ENCODE measurements around the gene PARP15.
"Not testable (repeated sequence)": the region's sequence is repeated elsewhere in the genome, so short reads cannot be mapped to it uniquely, and the experiment has no call there.

The PARP15 gene

DNA sequence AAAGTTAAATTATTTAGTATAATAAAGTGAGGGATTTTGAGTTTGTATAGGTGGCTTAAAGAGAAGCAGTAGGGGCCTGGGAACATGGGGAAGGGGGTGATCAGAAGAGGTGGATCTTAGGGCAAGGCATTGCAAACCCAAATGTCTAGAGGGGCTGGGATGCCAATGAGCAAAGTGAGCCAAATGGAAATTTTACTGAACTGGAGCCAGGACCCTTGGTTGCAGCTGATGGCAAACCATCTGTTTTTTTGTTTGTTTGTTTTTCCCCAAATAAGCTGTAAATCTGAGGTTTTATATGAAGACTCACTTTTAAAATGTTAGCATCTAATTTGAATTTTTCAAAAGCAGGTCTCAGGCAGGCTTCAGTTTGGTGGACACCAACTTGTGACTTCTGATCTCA is 88.4 kb downstream of the PARP15 start:
- no peak for DNase-seq (ENCODE audit: low read depth, low spot score)

DNA sequence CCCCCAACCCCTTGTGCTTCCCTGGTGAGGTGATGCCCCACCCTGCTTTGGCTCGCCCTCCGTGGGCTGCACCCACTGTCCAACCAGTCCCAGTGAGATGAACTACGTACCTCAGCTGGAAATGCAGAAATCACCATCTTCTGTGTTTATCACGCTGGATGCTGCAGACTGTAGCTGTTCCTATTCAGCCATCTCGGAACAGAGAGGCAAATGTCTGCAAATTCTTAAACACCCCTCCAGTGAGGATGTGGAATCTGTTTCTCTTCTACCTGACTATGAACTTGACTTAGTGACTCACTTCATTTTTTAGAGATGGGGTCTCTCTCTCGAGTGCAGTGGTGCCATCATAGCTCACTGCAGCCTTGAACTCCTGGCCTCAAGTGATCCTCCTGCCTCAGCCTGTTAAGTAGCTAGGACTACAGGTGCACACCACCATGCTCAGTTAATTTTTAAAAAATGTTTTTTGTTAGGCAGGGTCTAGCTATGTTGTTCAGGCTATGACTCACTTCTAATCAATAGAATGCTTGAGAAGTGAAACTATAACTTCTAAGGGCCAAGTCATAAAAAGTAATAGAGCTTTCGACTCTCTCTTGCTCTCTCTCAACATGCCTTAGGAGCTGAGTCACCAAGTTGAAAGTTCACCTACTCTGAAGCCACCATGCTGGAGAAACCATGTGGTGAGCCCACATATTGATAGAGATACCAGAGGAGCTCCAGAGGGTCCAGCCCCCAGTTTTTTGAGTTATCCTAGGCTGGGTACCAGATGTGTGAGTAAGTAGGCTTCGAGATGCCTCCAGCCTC is 91.7 kb downstream of the PARP15 start:
- DNase-seq (ENCODE audit: low read depth, low spot score) = peak; percentile 57

DNA sequence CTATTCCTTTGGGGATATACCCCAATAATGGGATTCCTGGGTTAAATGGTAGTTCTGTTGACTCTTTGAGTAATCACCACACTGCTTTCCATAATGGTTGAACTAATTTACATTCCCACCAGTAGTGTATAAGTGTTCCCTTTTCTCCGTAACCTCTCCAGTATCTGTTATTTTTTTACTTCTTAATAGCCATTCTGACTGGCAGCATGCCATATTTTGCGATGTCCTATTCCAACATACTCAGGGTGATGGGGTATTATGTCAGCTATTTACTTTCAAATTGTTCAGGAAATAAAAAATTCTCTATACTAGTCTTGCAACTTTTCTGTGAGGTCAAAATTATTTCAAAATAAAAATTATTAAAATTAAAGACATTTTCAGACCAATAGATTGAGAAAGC is 94.1 kb downstream of the PARP15 start:
- DNase-seq (ENCODE audit: low read depth, low spot score) = no peak

DNA sequence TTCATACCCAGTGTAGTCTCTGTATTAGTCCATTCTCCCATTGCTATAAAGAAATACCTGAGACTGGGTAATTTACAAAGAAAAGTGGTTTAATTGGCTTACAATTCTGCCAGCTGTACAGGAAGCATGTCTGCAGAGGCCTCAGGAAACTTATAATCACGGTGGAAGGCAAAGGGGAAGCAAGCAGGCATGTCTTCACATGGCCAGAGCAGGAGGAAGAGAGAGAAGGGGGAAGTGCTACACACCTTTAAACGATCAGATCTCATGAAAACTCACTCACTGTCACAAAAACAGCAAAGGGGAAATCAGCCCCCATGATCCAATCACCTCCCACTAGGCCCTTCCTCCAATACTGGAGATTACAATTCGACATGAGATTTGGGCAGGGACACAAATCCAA is 96.9 kb downstream of the PARP15 start:
- DNase-seq (ENCODE audit: low read depth, low spot score) = no peak

DNA sequence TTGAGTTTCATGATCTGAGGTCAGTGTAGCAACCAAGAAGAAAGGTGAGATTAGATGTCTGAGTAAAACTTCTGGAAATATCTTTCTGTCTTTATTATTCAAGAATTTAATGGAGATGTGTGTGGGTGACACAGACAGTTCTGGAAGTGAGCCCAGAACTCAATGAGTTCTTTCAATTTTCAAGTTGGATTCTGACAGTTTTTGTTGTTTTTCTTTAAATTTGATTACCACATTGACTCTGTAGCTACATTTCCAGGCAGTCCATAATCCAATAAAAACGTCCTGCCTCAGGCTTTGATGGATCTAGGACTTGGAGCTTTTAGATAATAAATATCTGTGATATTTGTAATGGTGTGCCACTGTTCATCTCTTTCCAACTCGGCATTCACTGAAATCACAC is 99.3 kb downstream of the PARP15 start:
- peak; percentile 77 for DNase-seq (ENCODE audit: low read depth, low spot score)

DNA sequence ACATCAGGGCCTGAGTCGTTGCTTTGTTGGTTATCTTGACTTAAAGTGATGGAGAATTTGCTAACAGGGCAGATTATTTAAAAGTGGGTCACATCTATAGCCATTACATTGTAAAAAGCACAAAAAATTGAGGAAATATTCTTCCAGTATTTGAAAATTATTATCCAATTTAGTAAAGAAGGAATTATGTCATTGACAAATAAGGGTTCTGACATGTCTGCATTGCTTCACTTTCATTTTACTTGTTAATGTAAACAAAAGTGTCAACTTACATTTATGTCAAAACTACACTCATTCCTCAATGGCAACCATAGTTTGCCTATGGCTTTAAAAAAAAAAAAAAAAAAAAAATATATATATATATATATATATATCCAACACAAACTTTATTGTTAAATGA is 99.8 kb downstream of the PARP15 start:
- no peak for DNase-seq (ENCODE audit: low read depth, low spot score)

DNA sequence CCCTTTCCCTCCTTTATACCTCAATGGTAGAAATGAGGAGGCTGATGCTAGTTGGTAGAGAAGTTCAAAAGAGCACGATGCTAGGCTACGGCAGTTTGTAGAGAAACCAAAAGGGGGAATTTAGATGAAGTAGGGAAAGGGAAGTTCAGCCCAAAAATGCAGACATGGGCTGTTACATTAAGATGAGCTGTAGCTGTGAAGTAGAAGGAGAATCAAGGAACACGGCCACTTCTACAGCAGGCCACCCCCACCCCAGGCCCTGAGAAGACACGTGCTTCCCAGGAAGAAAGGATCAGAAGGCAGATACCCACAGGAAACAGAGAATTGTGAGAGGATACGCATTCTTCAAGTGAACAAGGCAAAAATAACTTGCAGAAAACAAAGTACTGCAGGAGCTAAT is 101.1 kb downstream of the PARP15 start:
- no peak for DNase-seq (ENCODE audit: low read depth, low spot score)

DNA sequence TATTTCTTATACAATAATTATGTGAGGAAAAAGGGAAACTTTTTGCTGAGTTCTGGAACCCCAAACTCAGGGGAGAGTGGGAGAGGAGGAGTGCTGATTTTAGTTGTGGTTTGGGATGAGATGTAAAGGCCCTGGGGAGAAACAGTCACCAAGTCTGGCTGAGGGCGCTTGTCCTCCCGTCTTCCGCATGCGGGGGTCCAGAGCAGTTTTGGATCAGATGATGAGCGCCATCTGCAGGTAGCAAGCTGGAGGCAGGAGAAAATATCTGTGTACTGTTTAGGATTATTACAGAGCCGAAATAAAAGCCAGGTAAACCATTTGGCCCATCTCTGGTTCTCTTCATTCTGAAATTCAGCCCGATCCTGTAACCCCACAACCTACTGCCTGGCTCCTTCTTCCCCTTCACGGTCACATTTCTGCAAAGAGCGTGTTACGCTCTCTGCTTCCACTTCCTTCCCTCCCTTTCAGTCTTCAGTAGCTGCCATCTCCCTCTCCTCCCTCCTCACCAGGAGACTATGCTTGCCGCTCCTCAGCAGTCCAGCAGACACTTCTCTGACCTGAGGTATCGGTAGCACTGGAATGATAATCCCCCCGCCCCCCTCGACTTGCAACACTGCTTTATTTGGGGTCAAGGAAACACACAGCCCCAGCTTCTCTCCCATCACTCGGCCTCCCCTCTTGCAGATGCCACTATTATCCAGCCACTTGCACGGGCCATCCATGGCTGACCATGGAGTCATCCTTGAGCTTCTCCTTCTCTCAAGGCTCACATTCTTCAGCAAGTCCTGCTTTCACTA is 101.8 kb downstream of the PARP15 start:
- peak; percentile 89 for DNase-seq (ENCODE audit: low read depth, low spot score)

DNA sequence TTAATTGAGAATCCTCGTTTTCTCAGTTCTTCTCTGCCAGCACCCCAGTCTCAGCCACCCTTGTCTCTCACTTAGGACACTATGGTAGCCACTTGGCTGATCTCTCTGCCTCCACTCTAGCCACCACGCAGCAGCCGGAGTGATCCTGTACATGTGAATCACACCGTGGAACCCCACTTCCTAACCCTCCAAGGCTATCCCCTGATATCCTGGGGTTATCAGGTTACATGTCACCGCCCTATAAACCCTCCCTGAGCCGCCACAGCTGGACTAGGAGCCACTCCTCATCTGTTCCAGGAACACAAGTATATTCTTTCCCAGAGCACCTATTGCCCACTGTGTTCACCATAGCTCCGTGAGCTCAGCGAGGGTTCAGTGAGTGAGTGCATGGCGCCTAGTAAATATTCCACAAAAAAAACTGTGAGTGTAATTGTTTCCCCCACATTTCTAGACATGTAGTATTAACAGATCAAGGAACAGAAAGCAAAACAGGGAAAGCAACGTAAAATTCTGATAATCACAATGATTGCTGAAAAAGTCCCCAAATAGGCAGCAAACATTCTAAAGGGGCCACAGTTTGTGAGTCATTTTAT is 102.5 kb downstream of the PARP15 start:
- peak; percentile 39 for DNase-seq (ENCODE audit: low read depth, low spot score)

DNA sequence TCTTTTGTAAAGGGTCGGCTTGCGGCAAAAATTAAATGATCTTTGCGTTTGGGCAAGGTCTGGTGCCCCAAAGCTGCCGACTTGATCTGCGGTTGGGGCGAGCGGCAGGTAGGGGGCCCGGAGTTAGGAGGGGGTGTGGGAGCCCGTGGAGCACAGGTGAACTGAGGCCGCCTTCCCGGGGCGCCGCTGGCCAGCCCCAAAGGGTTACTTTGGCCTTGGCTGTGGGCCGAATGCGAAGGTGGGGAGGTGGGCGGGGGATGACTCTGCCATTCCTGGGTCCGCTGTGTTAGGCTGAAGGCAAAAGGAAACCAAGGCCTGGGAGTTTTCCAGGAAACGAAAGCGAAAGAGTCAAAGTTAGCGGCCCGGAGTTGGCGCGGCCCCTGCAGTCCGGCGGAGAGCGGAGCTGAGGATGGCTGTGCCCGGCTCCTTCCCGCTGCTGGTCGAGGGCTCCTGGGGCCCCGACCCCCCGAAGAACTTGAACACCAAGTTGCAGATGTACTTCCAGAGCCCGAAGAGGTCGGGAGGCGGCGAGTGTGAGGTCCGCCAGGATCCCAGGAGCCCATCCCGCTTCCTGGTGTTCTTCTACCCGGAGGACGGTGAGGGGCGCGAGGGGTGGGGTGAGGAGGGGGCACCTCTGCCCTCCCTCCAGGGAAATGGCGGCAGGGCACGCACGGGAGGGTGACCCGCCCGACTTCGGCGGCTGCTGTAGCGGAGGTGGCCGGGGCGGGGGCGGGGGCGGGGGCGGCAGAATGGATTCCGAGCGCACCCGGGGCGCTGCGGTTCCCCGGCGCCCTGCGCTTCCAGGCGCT is 103.2 kb downstream of the PARP15 start, which contains the start of gene PARP14:
Gene PARP14 (plus strand): TSS at position 365 of the 809 bp plus-strand sequence. CDS start 45 bp downstream, at position 410.
- DNase-seq (ENCODE audit: low read depth, low spot score) = peak; percentile 89

DNA sequence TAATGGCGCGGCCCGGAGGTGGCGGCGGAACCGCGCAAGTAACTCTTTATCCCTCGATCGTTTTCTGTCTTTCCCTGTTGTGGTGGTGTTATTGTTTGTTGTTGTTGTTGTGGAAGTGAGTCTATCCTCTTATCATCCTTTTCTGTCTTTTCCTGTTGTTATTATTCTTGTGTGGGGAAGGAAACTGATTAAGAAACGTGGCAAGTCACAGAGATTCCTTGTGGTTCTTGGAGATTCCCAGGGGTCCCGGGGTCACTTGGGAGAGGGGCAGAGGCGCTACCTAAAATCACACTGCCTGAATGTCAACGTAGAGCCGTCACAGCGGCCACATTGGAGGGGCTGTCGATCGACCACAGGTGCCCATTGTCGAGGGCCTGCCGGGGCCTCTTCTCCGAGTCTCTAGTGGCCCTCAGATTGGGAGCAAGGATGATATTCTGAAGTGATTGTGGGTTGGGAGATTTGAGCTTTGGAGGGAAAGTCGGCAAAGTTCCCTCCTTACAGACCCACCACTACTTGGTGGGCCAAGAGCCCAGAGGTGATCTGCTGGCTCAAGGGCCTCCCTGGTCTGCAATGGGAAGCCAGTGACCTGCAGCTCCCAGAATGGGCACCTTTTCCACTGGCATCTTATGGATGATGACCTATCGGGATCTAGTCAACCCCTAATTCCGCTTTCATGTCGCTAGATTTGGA is 104.0 kb downstream of the PARP15 start:
- peak; percentile 8 for DNase-seq (ENCODE audit: low read depth, low spot score)

DNA sequence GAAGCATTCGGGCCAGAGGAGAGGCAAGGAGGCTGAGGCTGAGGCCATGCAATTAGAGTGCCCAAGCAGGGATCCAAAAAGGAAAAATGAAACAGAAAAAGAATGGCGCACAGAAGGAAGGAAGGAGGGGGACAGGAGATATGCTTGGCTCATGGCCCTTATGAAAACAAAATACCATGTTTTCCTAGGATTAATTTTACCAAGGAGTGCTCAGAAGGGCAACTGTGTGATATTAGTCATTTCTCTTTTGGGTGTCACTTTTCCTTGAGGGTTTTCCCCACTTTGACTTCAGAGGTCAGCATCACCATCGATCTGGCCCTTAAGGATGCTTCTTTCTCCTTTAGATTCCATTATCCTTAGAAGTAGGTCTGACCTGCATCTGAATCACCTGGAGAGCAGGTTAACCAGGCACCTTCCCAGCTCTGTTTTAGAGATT is 104.5 kb downstream of the PARP15 start:
- no peak for DNase-seq (ENCODE audit: low read depth, low spot score)

DNA sequence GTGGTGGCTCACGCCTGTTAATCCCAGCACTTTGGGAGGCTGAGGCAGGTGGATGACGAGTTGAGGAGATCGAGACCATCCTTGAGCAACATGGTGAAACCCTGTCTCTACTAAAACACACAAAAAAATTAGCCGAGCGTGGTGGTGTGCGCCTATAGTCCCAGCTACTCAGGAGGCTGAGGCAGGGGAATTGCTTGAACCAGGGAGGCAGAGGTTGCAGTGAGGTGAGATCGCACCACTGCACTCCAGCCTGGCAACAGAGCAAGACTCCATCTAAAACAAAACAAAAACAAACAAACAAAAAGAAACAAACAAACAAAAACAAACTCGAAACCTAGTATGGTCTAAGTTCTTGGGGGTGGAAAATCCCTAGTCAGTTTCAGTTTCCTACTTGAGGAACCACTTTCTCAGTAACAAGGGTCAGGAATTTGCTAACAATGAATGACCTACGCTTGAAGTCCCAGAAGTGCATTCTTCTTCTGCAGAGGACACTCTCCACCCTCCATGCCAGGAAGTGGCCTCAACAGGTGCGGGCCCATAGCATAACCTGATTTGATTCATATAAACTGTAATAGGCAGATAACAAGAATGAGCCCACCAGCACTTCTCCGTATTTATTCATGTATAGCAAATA is 105.4 kb downstream of the PARP15 start:
- DNase-seq (ENCODE audit: low read depth, low spot score) = not testable (repeated sequence)

DNA sequence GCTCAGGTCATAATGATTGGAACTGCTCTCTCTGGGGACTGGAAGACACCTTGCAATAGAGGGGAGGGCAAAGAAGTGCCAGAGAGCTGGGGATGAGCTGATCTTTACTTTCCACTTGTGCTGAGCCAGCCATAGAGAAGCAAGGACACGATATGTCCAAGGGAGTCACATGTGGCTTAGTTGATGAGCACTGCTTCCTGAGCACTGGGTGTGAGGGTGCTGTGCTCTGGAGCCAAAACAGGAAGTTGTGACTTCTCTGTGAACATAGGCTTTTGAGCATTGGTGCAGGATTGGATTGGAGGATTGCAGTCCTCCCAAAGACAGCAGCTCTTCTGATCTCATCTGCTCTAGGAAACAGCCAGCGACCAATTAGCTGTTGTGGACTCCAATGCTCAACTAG is 109.8 kb downstream of the PARP15 start:
- DNase-seq (ENCODE audit: low read depth, low spot score) = no peak

Measured in astrocyte of the hippocampus (primary cell).